Measurements from ENCODE around the gene AP3B1.

- TF ChIP-seq CTCF (IDR thresholded peaks at IDR 0.05) (no peak), POLR2A (IDR thresholded peaks at IDR 0.05) (no peak)
Measured at GRCh38 chr5:78162253-78162862, 132.1 kb downstream of the AP3B1 start.
